Mesenchymal stem cell (in vitro differentiated cells and primary cell): ENCODE data around the gene TENT4B.
A peak's percentile ranks its signal among the peaks of the same experiment; 100 is the strongest.

Experiments
- DNase-seq: peaks from one replicate; pipeline ENCODE4 v3.0.0-alpha.2; 2013
- H2AFZ ChIP-seq: one replicate; pipeline ENCODE4 v1.6.1; 2013; ENCODE audit warnings: low read depth, mild to moderate bottlenecking, control low read depth, inconsistent platforms, low read length, moderate library complexity
- H2AK5ac ChIP-seq: 2 replicates; pipeline ENCODE4 v1.6.1; 2013; ENCODE audit warnings: low read length, moderate library complexity, mild to moderate bottlenecking, inconsistent platforms; ENCODE audit not compliant: severe bottlenecking
- H2BK120ac ChIP-seq: one replicate; pipeline ENCODE4 v1.6.1; 2013; ENCODE audit warnings: low read depth, mild to moderate bottlenecking, inconsistent platforms, low read length, moderate library complexity
- H2BK12ac ChIP-seq, 2 experiments: one replicate each; pipeline ENCODE4 v1.6.1; 2013; ENCODE audit warnings: inconsistent platforms in 2 of 2, low read length in 2 of 2, mild to moderate bottlenecking in 2 of 2, moderate library complexity in 2 of 2, control low read depth in 1 of 2
- H2BK15ac ChIP-seq: one replicate; pipeline ENCODE4 v1.6.1; 2013; ENCODE audit warnings: mild to moderate bottlenecking, low read depth, inconsistent platforms; ENCODE audit not compliant: poor library complexity, severe bottlenecking
- H2BK5ac ChIP-seq: 2 replicates; pipeline ENCODE4 v1.6.1; 2013; ENCODE audit warnings: low read depth, mild to moderate bottlenecking, low read length, control low read depth, inconsistent platforms; ENCODE audit not compliant: poor library complexity, severe bottlenecking
- H3K14ac ChIP-seq, 2 experiments: one replicate each; pipeline ENCODE4 v1.6.1; 2013; ENCODE audit warnings: inconsistent platforms in 2 of 2, low read length in 2 of 2, control low read depth in 1 of 2, mild to moderate bottlenecking in 1 of 2, moderate library complexity in 1 of 2
- H3K18ac ChIP-seq, 2 experiments: one replicate each; pipeline ENCODE4 v1.6.1; 2013; ENCODE audit warnings: inconsistent platforms in 2 of 2, low read length in 2 of 2, control low read depth in 1 of 2, low read depth in 1 of 2, mild to moderate bottlenecking in 1 of 2
- H3K23ac ChIP-seq, 2 experiments: one replicate each; pipeline ENCODE4 v1.6.1; 2013; ENCODE audit warnings: inconsistent platforms in 2 of 2, low read length in 2 of 2, mild to moderate bottlenecking in 2 of 2, moderate library complexity in 2 of 2, control low read depth in 1 of 2
- H3K27ac ChIP-seq: 2 replicates; pipeline ENCODE4 v1.5.1; 2013; ENCODE audit warnings: mild to moderate bottlenecking, moderate library complexity, low read length, control low read depth, inconsistent platforms; ENCODE audit not compliant: poor library complexity, severe bottlenecking
- H3K27me3 ChIP-seq, 2 experiments: 2 replicates each; pipeline versions ENCODE4 v1.6.1 to v1.7.0; 2013; ENCODE audit warnings: low read length in 2 of 2, mild to moderate bottlenecking in 2 of 2, moderate library complexity in 2 of 2, control low read depth in 1 of 2, inconsistent platforms in 1 of 2; ENCODE audit not compliant: control insufficient read depth in 1 of 2, insufficient read depth in 1 of 2
- H3K36me3 ChIP-seq, 2 experiments: 2 replicates each; pipeline versions ENCODE4 v1.6.1 to v1.7.0; 2013; ENCODE audit warnings: low read length in 2 of 2, control low read depth in 1 of 2, inconsistent platforms in 1 of 2, low read depth in 1 of 2, mild to moderate bottlenecking in 1 of 2; ENCODE audit not compliant: insufficient read depth in 2 of 2, control insufficient read depth in 1 of 2
- H3K4ac ChIP-seq, 2 experiments: one replicate each; pipeline ENCODE4 v1.6.1; 2013; ENCODE audit warnings: inconsistent platforms in 2 of 2, low read length in 2 of 2, mild to moderate bottlenecking in 2 of 2, moderate library complexity in 2 of 2, control low read depth in 1 of 2, low read depth in 1 of 2
- H3K4me1 ChIP-seq: 2 replicates; pipeline ENCODE4 v1.6.1; 2013; ENCODE audit warnings: low read depth, low read length, control low read depth; ENCODE audit not compliant: control insufficient read depth, insufficient read depth
- H3K4me2 ChIP-seq: 2 replicates; pipeline ENCODE4 v1.6.1; 2013; ENCODE audit warnings: low read length, mild to moderate bottlenecking, inconsistent platforms; ENCODE audit not compliant: poor library complexity, severe bottlenecking
- H3K4me3 ChIP-seq, 2 experiments: 2 replicates each; pipeline versions ENCODE4 v1.5.1 to v1.7.0; 2013; ENCODE audit warnings: low read length in 2 of 2, mild to moderate bottlenecking in 2 of 2, control low read depth in 1 of 2, low read depth in 1 of 2; ENCODE audit not compliant: insufficient read depth in 1 of 2
- H3K79me1 ChIP-seq: replicated peaks from 2 replicates; pipeline ENCODE4 v1.6.1; 2013; ENCODE audit warnings: mild to moderate bottlenecking, control low read depth, low read length, inconsistent platforms; ENCODE audit not compliant: poor library complexity, severe bottlenecking
- H3K9ac ChIP-seq: 2 replicates; pipeline ENCODE4 v1.7.0; 2013; ENCODE audit warnings: mild to moderate bottlenecking, low read length, moderate library complexity
- H3K9me3 ChIP-seq: 2 replicates; pipeline ENCODE4 v1.7.0; 2013; ENCODE audit warnings: mild to moderate bottlenecking, low read length; ENCODE audit not compliant: control insufficient read depth
- H4K8ac ChIP-seq: one replicate; pipeline ENCODE4 v1.6.1; 2013; ENCODE audit warnings: inconsistent platforms, mild to moderate bottlenecking, low read length, moderate library complexity
- H4K91ac ChIP-seq: one replicate; pipeline ENCODE4 v1.6.1; 2013; ENCODE audit warnings: mild to moderate bottlenecking, low read length, inconsistent platforms
- WGBS: methylation state at CpG from one replicate; pipeline ENCODE4 v1.1.7; 2013; ENCODE audit warnings: mixed read lengths; 5-methylcytosine and 5-hydroxymethylcytosine counted together

TENT4B gene

GRCh38 chr16:50263940-50264929 lies 111.1 kb downstream of the TENT4B start:
- H4K8ac ChIP-seq = no peak overlapping the region
- H3K36me3 ChIP-seq = peaks cover 0 to under 1% of the 10 kb centered on the region in 2 experiments
- no peak overlapping the region for H3K4me2 ChIP-seq
- no peak overlapping the region for H3K4ac ChIP-seq
- no peak overlapping the region for H3K14ac ChIP-seq
- no peak overlapping the region for H3K27ac ChIP-seq
- no peak overlapping the region for H2BK120ac ChIP-seq
- H2AK5ac ChIP-seq = no peak overlapping the region
- no peak overlapping the region for H2BK5ac ChIP-seq
- H3K23ac ChIP-seq = no peak overlapping the region
- H3K27me3 ChIP-seq = no peaks in the 10 kb centered on the region
- no peak overlapping the region for H3K4me3 ChIP-seq
- no peak overlapping the region for H3K18ac ChIP-seq
- no peak overlapping the region for H4K91ac ChIP-seq
- H3K4me1 ChIP-seq = peaks cover 30% of the 10 kb centered on the region
- 91% methylated on average over 7 of the region's 8 CpGs for WGBS
- no peak overlapping the region for H2BK12ac ChIP-seq
- peaks cover 5% of the 10 kb centered on the region for H3K79me1 ChIP-seq
- no peak overlapping the region for H2AFZ ChIP-seq
- H3K9me3 ChIP-seq = no peaks in the 10 kb centered on the region
- H3K9ac ChIP-seq = no peak overlapping the region
- no peak for DNase-seq
- H2BK15ac ChIP-seq = no peak overlapping the region

GRCh38 chr16:50265260-50265659 lies 112.2 kb downstream of the TENT4B start:
- Histone ChIP-seq H3K79me1 (peaks cover 9% of the 10 kb centered on the region), H3K9me3 (no peaks in the 10 kb centered on the region), H4K91ac (peak overlapping the region; percentile 97), H3K36me3 (peaks cover 0 to 4% of the 10 kb centered on the region in 2 experiments), H2BK12ac (peak overlapping the region; percentile 60 to 90), H3K9ac (peak overlapping the region; percentile 90), H3K23ac (no peak overlapping the region), H3K27ac (no peak overlapping the region), H2BK120ac (no peak overlapping the region), H3K4me1 (peaks cover 21% of the 10 kb centered on the region), H2AK5ac (peak overlapping the region; percentile 33), H2BK15ac (no peak overlapping the region), H3K18ac (peak overlapping the region in 1 of 2 experiments; percentile 87), H3K4me2 (no peak overlapping the region), H2BK5ac (no peak overlapping the region), H3K4me3 (no peak overlapping the region), H3K14ac (no peak overlapping the region), H4K8ac (peak overlapping the region; percentile 46), H2AFZ (no peak overlapping the region), H3K4ac (no peak overlapping the region), H3K27me3 (no peaks in the 10 kb centered on the region)
- DNase-seq = peak; percentile 22
- 72% methylated on average over 2 of the region's 2 CpGs for WGBS

GRCh38 chr16:50265716-50266336 lies 112.7 kb downstream of the TENT4B start:
- Histone ChIP-seq H2BK5ac (no peak overlapping the region), H3K18ac (peak overlapping the region; percentile 22 to 87), H3K36me3 (peaks cover 0 to 4% of the 10 kb centered on the region in 2 experiments), H2BK12ac (peak overlapping the region; percentile 23 to 90), H4K91ac (peak overlapping the region; percentile 97), H2AFZ (no peak overlapping the region), H3K9ac (peak overlapping the region; percentile 90), H3K14ac (peak overlapping the region in 1 of 2 experiments; percentile 76), H3K9me3 (no peaks in the 10 kb centered on the region), H3K4ac (peak overlapping the region; percentile 80 to 82), H3K4me1 (peaks cover 21% of the 10 kb centered on the region), H2BK120ac (peak overlapping the region; percentile 88), H3K23ac (no peak overlapping the region), H4K8ac (peak overlapping the region; percentile 90), H2AK5ac (peak overlapping the region; percentile 33), H2BK15ac (peak overlapping the region; percentile 97), H3K79me1 (peaks cover 10% of the 10 kb centered on the region), H3K4me3 (peak overlapping the region in 1 of 2 experiments; percentile 80), H3K27ac (peak overlapping the region; percentile 31), H3K27me3 (no peaks in the 10 kb centered on the region), H3K4me2 (no peak overlapping the region)
- DNase-seq = no peak
- 88% methylated on average over 9 of the region's 10 CpGs for WGBS
